HepG2 (cell line): ENCODE data around the gene ACOXL.

ENCODE experiments used
- CTCF ChIP-seq: sonication (generic); formaldehyde crosslinking; IDR thresholded peaks from 2 replicates; pipeline ENCODE4 v1.5.0; 2020; ENCODE audit warnings: mild to moderate bottlenecking, missing genetic modification reagents, moderate library complexity
- MLX ChIP-seq: IDR thresholded peaks from 2 replicates; pipeline ENCODE4 v1.6.1; 2016
- NFYB ChIP-seq: sonication (generic); formaldehyde crosslinking; IDR thresholded peaks from 2 replicates; pipeline ENCODE4 v1.4.0; 2020; ENCODE audit warnings: missing genetic modification reagents
- POLR2G ChIP-seq: fragments of 200-400 bp; formaldehyde crosslinking; IDR thresholded peaks from 2 replicates; pipeline ENCODE4 v1.6.1; 2018; ENCODE audit warnings: mild to moderate bottlenecking, low read depth, low read length, moderate library complexity
- SP4 ChIP-seq: sonication (generic); formaldehyde crosslinking; IDR thresholded peaks from 2 replicates; pipeline ENCODE4 v1.8.1; 2023; ENCODE audit warnings: mild to moderate bottlenecking, missing genetic modification reagents
- ZBTB26 ChIP-seq: IDR thresholded peaks from 2 replicates; pipeline ENCODE4 v1.6.1; 2016; ENCODE audit warnings: missing compliant biosample characterization, missing genetic modification reagents, borderline replicate concordance
- ZNF761 ChIP-seq: sonication (generic); formaldehyde crosslinking; conservative IDR thresholded peaks from 2 replicates; pipeline ENCODE4 v1.4.0; 2020; ENCODE audit warnings: mild to moderate bottlenecking, missing genetic modification reagents
- ZSCAN20 ChIP-seq: sonication (generic); formaldehyde crosslinking; IDR thresholded peaks from 2 replicates; pipeline ENCODE4 v1.4.0; 2020; ENCODE audit warnings: missing genetic modification reagents, mild to moderate bottlenecking, borderline replicate concordance

GRCh38 chr2:111119822-111120252 lies 387.5 kb downstream of the ACOXL start:
- no peak for TF ChIP-seq ZSCAN20
- TF ChIP-seq ZNF761 (CRISPR knock-in tag): no peak
- no peak for TF ChIP-seq ZBTB26 (CRISPR knock-in tag)
- TF ChIP-seq CTCF (CRISPR knock-in tag): no peak
- TF ChIP-seq SP4 (CRISPR knock-in tag): no peak
- TF ChIP-seq NFYB (CRISPR knock-in tag): no peak
- TF ChIP-seq MLX: no peak
- TF ChIP-seq POLR2G: no peak
